Chondrocyte (in vitro differentiated cells): ENCODE measurements around the gene SLAMF1. TPM values are rescaled to one million over a fixed set of nuclear protein-coding genes. Genes with fewer than 3 reads are reported as not detected.

Experiments used
- DNase-seq: peaks from one replicate; pipeline ENCODE4 v3.0.0; 2021; ENCODE audit warnings: mixed read lengths, low spot score
- H3K27ac Mint-ChIP-seq: one replicate; pipeline ENCODE4 v1.8.0; 2021; ENCODE audit warnings: mild to moderate bottlenecking, moderate library complexity, mixed read lengths; ENCODE audit not compliant: unreplicated experiment
- H3K27me3 Mint-ChIP-seq: 2 replicates; pipeline ENCODE4 v1.8.0; 2021; ENCODE audit warnings: low read depth, mixed read lengths
- H3K36me3 Mint-ChIP-seq: 2 replicates; pipeline ENCODE4 v1.8.0; 2021; ENCODE audit warnings: low read depth, mixed read lengths
- H3K4me1 Mint-ChIP-seq: 2 replicates; pipeline ENCODE4 v1.8.0; 2021; ENCODE audit warnings: low read depth, mild to moderate bottlenecking, mixed read lengths
- H3K4me3 Mint-ChIP-seq: one replicate; pipeline ENCODE4 v1.8.0; 2021; ENCODE audit warnings: mild to moderate bottlenecking, moderate library complexity, mixed read lengths; ENCODE audit not compliant: unreplicated experiment
- H3K9me3 Mint-ChIP-seq: 2 replicates; pipeline ENCODE4 v1.8.0; 2021; ENCODE audit warnings: low read depth, mixed read lengths
- total RNA-seq: library from RNA; stranded (reverse); gene quantifications from 3 replicates; pipeline ENCODE4 v1.2.1, GENCODE V29; 2021
- TF ChIP-seq, protein P1 (sequence below): fragments of 200-600 bp; sonication (generic); IDR thresholded peaks from 2 replicates; pipeline ENCODE4 v1.5.0; 2021; ENCODE audit warnings: antibody characterized with exemption, mild to moderate bottlenecking, moderate library complexity

The SLAMF1 gene
- total RNA-seq, 1 donor from 2014 or later = not detected

GRCh38 chr1:160575112-160575664, 71.7 kb downstream of the SLAMF1 start:
- no peaks in the 10 kb centered on the region for H3K9me3 Mint-ChIP-seq
- DNase-seq = no peak
- TF ChIP-seq, protein P1, sequence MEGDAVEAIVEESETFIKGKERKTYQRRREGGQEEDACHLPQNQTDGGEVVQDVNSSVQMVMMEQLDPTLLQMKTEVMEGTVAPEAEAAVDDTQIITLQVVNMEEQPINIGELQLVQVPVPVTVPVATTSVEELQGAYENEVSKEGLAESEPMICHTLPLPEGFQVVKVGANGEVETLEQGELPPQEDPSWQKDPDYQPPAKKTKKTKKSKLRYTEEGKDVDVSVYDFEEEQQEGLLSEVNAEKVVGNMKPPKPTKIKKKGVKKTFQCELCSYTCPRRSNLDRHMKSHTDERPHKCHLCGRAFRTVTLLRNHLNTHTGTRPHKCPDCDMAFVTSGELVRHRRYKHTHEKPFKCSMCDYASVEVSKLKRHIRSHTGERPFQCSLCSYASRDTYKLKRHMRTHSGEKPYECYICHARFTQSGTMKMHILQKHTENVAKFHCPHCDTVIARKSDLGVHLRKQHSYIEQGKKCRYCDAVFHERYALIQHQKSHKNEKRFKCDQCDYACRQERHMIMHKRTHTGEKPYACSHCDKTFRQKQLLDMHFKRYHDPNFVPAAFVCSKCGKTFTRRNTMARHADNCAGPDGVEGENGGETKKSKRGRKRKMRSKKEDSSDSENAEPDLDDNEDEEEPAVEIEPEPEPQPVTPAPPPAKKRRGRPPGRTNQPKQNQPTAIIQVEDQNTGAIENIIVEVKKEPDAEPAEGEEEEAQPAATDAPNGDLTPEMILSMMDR = no peak
- no peak overlapping the region for H3K4me3 Mint-ChIP-seq
- no peaks in the 10 kb centered on the region for H3K36me3 Mint-ChIP-seq
- H3K27me3 Mint-ChIP-seq = peaks cover 27% of the 10 kb centered on the region
- H3K4me1 Mint-ChIP-seq = no peaks in the 10 kb centered on the region
- no peak overlapping the region for H3K27ac Mint-ChIP-seq

GRCh38 chr1:160570840-160571239, 76.0 kb downstream of the SLAMF1 start:
- Mint-ChIP-seq H3K36me3 (no peaks in the 10 kb centered on the region), H3K9me3 (no peaks in the 10 kb centered on the region), H3K4me3 (no peak overlapping the region), H3K27ac (no peak overlapping the region), H3K27me3 (peaks cover 17% of the 10 kb centered on the region), H3K4me1 (no peaks in the 10 kb centered on the region)
- TF ChIP-seq, protein P1 = no peak
- DNase-seq = no peak

- Mint-ChIP-seq H3K27me3 (peaks cover 17% of the 10 kb centered on the region), H3K36me3 (no peaks in the 10 kb centered on the region), H3K4me3 (no peak overlapping the region), H3K9me3 (no peaks in the 10 kb centered on the region), H3K27ac (no peak overlapping the region), H3K4me1 (no peaks in the 10 kb centered on the region)
- TF ChIP-seq, protein P1 = no peak
- DNase-seq = no peak
These were observed 77.0 kb downstream of the SLAMF1 start for GRCh38 chr1:160569806-160570205.

DNA sequence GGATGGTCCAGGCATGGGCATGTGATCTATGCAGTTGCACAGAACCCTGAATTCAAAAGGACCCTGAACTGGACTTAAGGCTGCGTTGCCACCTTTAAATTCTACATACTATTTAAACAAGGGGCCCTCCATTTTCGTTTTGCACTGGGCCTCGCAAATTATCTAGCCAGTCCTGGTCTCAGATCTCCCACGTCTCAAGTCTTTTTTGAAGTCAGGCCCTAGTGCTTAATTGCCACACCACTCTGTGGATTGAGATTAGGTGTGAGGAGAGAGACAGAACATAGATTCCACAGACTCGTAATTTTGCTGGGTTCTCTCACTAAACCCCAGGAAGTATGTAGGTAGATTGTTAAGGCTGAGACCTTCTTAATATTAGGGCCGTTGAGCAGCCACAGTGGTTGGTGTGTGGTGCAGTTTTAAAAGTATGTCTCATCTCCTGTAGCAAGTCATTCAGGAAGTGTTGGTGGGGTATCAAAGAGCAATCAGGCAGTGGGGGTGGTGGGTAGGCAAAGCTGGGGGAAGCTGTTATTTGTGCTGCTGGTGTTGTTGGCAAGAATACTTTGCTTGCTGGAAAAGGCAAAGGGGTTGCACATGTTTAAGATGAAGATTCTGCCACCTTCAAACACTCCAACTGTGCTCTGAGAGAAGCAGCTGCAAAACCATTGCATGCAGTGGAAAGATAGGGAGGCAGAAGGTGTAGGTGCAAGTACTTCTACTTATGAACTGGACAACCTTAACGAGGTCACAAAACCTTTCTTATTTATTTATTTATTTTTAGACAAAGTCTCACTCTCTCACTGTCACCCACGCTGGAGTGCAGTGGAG, 78.8 kb downstream of the SLAMF1 start:
- TF ChIP-seq, protein P1 = no peak
- Mint-ChIP-seq H3K36me3 (no peaks in the 10 kb centered on the region), H3K27ac (no peak overlapping the region), H3K4me3 (no peak overlapping the region), H3K4me1 (no peaks in the 10 kb centered on the region), H3K27me3 (peaks cover 13% of the 10 kb centered on the region), H3K9me3 (peaks cover 4% of the 10 kb centered on the region)
- no peak for DNase-seq

DNA sequence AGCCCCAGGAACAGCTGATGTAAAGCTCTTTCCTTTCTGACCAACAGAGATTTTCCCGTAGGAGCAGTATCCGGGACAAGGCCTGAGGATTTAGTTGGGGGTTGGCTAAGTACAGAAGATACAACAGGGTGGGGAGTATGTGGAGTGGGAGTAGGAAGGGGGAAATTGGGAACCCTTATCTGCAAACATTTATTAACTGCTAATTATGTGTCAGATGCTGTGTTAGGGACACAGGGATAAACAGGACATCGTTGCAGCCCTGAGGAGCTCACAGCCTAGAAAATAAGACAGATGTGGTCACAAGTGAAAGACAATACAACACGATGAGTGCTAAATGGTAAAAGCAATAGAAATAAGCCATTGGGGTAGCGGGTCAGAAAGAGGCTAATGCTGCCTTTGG, 79.5 kb downstream of the SLAMF1 start:
- H3K27me3 Mint-ChIP-seq = peaks cover 13% of the 10 kb centered on the region
- H3K27ac Mint-ChIP-seq = no peak overlapping the region
- H3K4me1 Mint-ChIP-seq = no peaks in the 10 kb centered on the region
- no peak overlapping the region for H3K4me3 Mint-ChIP-seq
- TF ChIP-seq, protein P1 = no peak
- H3K36me3 Mint-ChIP-seq = no peaks in the 10 kb centered on the region
- H3K9me3 Mint-ChIP-seq = peaks cover 11% of the 10 kb centered on the region
- DNase-seq = no peak
